Ovary (tissue), 9 donors: ENCODE results near the gene CSNK1G2. TPM values are rescaled to one million over a fixed set of nuclear protein-coding genes. Genes with fewer than 3 reads are reported as not detected.

Experiments used
- DNase-seq, 5 donors: peaks; one replicate each; pipeline ENCODE4 v3.0.0-alpha.2; 2019 to 2020
- H3K27ac ChIP-seq, 2 donors: fragments of 200-600 bp; one replicate each; pipeline versions ENCODE4 v1.5.1 to v1.8.0; 2019 to 2022
- H3K27me3 ChIP-seq: fragments of 200-600 bp; one replicate; pipeline ENCODE4 v1.8.0; 2022
- H3K36me3 ChIP-seq: fragments of 200-600 bp; sonication (generic); one replicate; pipeline ENCODE4 v1.5.1; 2019
- H3K4me1 ChIP-seq: one replicate; pipeline ENCODE4 v1.8.1; 2013; ENCODE audit warnings: mild to moderate bottlenecking, moderate library complexity; ENCODE audit not compliant: insufficient read depth
- H3K4me3 ChIP-seq: fragments of 200-600 bp; sonication (generic); one replicate; pipeline ENCODE4 v1.5.1; 2017
- H3K9me3 ChIP-seq, 2 donors: fragments of 200-600 bp in 1 of 2; sonication (generic) in 1 of 2; one replicate each; pipeline versions ENCODE4 v1.5.1 to v1.8.1; 2013 to 2019; ENCODE audit warnings: mild to moderate bottlenecking in 1 of 2, moderate library complexity in 1 of 2
- EP300 ChIP-seq: sonication (generic); formaldehyde crosslinking; IDR thresholded peaks from one replicate; pipeline ENCODE4 v1.6.1; 2017; ENCODE audit warnings: antibody characterized with exemption
- POLR2A ChIP-seq: fragments of 450-650 bp; IDR thresholded peaks from one replicate; pipeline ENCODE4 v1.6.1; 2017; ENCODE audit warnings: antibody characterized with exemption, mild to moderate bottlenecking, moderate library complexity
- WGBS, 3 donors: extraction: QIAGEN DNeasy Blood & Tissue Kit in 1 of 3; methylation state at CpG; one replicate each; pipeline versions ENCODE4 v1.1.5 to v1.1.7; 2013 to 2017; 5-methylcytosine and 5-hydroxymethylcytosine counted together
- intact Hi-C, 4 donors: fragments of 100-400 bp; cut with DNase I; formaldehyde crosslinking; loops; one replicate each; pipeline versions ENCODE4 v1.11.0 to v1.15.1; 2022 to 2023
- polyA plus RNA-seq, 2 donors: library from polyadenylated mRNA; stranded (reverse); fragments of 200-250 nt in 1 of 2; fragments of 350-450 nt in 1 of 2; fragmentation: Illumina TruSeq in 1 of 2; extraction: RNeasy Lipid Tissue Mini Kit (QIAGEN cat#74804) in 1 of 2; gene quantifications; one replicate each; pipeline ENCODE4 v1.2.3, GENCODE V29; 2013 to 2014
- total RNA-seq, 7 donors: library from RNA; depleted of rRNA in 2 of 7; stranded (reverse); fragments of >200 nt in 2 of 7; fragmentation: NEBNext Ultra II Directional in 3 of 7; extraction: Animal tissue kit (Norgen Biotek cat#: 25700) in 3 of 7; gene quantifications; one replicate each; pipeline versions ENCODE4 v1.1.0 to v1.2.4, GENCODE V29; 2016 to 2023
- TF ChIP-seq, protein P1 (sequence below), 3 donors: fragments of 450-650 bp in 2 of 3; fragments of 200-600 bp in 1 of 3; IDR thresholded peaks; one replicate each; pipeline versions ENCODE4 v1.5.1 to v1.8.0; 2016 to 2022; ENCODE audit warnings: antibody characterized with exemption in 3 of 3, mild to moderate bottlenecking in 1 of 3
- donor health status: DM: no; HTN: no; CAD: no; lungs with moderate emphysema.
- donor health status: DM: no; HTN: no; CAD: no.
- donor health status: Bipolar disorder and iron deficiency.
- donor health status: DM: yes; HTN: yes; CAD: no.
- donor health status: DM: no; HTN: no; CAD: no.
- donor health status: DM: yes; HTN: yes; CAD: no.

Gene CSNK1G2
- total and polyA plus RNA-seq, 9 donors, result 5.9 to 65.4 (median 50.3) TPM

DNA sequence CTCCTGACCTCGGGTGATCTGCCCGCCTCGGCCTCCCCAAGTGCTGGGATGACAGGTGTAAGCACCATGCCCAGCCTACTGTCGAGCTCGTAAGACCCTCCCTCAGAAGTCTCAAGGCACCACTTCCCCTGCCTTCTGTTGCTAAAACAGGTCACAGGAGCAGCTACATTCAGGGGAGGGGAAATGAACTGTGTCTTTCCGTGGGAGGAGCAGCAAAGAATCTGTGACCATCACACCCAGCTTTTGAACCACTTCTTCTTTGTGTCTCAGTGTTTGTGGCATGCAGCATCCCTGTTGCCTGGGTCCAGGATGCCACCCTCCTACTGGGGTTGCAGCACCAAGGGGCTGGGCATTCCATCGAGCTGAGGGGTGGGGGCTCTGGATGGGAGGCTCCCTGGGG is 7.7 kb upstream of the CSNK1G2 start:
- DNase-seq, result no peak
- TF ChIP-seq EP300, result no peak
- TF ChIP-seq POLR2A, result no peak
- TF ChIP-seq, protein P1, sequence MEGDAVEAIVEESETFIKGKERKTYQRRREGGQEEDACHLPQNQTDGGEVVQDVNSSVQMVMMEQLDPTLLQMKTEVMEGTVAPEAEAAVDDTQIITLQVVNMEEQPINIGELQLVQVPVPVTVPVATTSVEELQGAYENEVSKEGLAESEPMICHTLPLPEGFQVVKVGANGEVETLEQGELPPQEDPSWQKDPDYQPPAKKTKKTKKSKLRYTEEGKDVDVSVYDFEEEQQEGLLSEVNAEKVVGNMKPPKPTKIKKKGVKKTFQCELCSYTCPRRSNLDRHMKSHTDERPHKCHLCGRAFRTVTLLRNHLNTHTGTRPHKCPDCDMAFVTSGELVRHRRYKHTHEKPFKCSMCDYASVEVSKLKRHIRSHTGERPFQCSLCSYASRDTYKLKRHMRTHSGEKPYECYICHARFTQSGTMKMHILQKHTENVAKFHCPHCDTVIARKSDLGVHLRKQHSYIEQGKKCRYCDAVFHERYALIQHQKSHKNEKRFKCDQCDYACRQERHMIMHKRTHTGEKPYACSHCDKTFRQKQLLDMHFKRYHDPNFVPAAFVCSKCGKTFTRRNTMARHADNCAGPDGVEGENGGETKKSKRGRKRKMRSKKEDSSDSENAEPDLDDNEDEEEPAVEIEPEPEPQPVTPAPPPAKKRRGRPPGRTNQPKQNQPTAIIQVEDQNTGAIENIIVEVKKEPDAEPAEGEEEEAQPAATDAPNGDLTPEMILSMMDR (IDR thresholded peaks at IDR 0.05), result no peak

DNA sequence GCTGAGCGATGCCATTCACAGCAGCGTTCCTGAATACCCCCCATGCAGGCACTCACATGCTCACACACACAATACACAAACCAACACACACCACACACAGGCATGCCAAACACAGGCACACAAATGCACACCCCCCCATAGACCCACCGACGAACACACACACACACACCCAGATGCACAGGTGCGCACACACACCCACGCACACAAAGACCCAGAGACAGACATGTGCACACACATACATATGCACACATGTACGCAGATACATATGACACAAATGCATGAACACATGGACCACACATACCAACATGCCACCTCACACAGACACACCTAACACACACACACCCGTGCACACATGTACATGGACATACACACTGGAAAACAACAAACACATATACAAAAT is 7.0 kb upstream of the CSNK1G2 start:
- intact Hi-C loops, result loop anchor here in 2 of 4 donors (10.0 kb wide), 2 partner anchors 131 to 141 kb away; no protein-coding TSS in a partner anchor
- H3K27ac ChIP-seq, result no peak overlapping the region
- no peak for DNase-seq
- WGBS, 3 donors, result 87 to 90% (median 88%) methylated on average over 8 of the region's 8 CpGs
- no peaks in the 10 kb centered on the region for H3K9me3 ChIP-seq
- no peak for TF ChIP-seq POLR2A
- TF ChIP-seq, protein P1 (IDR thresholded peaks at IDR 0.05), result no peak
- H3K4me3 ChIP-seq, result no peak overlapping the region
- peaks cover 11% of the 10 kb centered on the region for H3K4me1 ChIP-seq
- H3K36me3 ChIP-seq, result no peaks in the 10 kb centered on the region
- no peaks in the 10 kb centered on the region for H3K27me3 ChIP-seq

More for the DNA sequence above, 7.7 kb upstream of the CSNK1G2 start:
- whole genome bisulfite sequencing, 3 donors, result 59 to 71% (median 66%) methylated on average over 7 of the region's 7 CpGs
- intact Hi-C loops, result loop anchor here in 2 of 4 donors (10.0 kb wide), 2 partner anchors 132 to 142 kb away; no protein-coding TSS in a partner anchor
- peaks cover 11% of the 10 kb centered on the region for H3K4me1 ChIP-seq
- no peak overlapping the region for H3K4me3 ChIP-seq
- no peaks in the 10 kb centered on the region for H3K27me3 ChIP-seq
- H3K9me3 ChIP-seq, result no peaks in the 10 kb centered on the region
- H3K36me3 ChIP-seq, result no peaks in the 10 kb centered on the region
- H3K27ac ChIP-seq, result no peak overlapping the region

- H3K9me3 ChIP-seq, result no peaks in the 10 kb centered on the region
- no peak overlapping the region for H3K27ac ChIP-seq
- TF ChIP-seq EP300 (no peak), POLR2A (no peak)
- TF ChIP-seq, protein P1 (IDR thresholded peaks at IDR 0.05), result no peak
- 46 to 55% (median 50%) methylated on average over 11 of the region's 11 CpGs for WGBS, 3 donors
- H3K36me3 ChIP-seq, result no peaks in the 10 kb centered on the region
- no peak overlapping the region for H3K4me3 ChIP-seq
- intact Hi-C loops, result loop anchor here in 3 of 4 donors (5.0 to 10.0 kb wide), 3 partner anchors 77 to 139 kb away; no protein-coding TSS in a partner anchor
- no peak for DNase-seq
- H3K4me1 ChIP-seq, result peaks cover 6% of the 10 kb centered on the region
- no peaks in the 10 kb centered on the region for H3K27me3 ChIP-seq
Measured at GRCh38 chr19:1935484-1936208, 5.3 kb upstream of the CSNK1G2 start.

GRCh38 chr19:1936430-1936829 is 4.5 kb upstream of the CSNK1G2 start:
- Histone ChIP-seq H3K4me1 (peaks cover 6% of the 10 kb centered on the region), H3K9me3 (no peaks in the 10 kb centered on the region), H3K36me3 (no peaks in the 10 kb centered on the region), H3K4me3 (no peak overlapping the region), H3K27ac (no peak overlapping the region), H3K27me3 (no peaks in the 10 kb centered on the region)
- 77 to 80% (median 78%) methylated on average over 3 of the region's 3 CpGs for WGBS, 3 donors
- intact Hi-C loops, result loop anchor here in 3 of 4 donors (5.0 to 10.0 kb wide), 3 partner anchors 76 to 138 kb away; no protein-coding TSS in a partner anchor
- no peak for DNase-seq
- no peak for TF ChIP-seq EP300
- TF ChIP-seq POLR2A, result no peak
- TF ChIP-seq, protein P1 (IDR thresholded peaks at IDR 0.05), result no peak
